Superior temporal gyrus (tissue), 1 donor: Measurements from ENCODE around the gene GNG7.
"Not testable (repeated sequence)": the region's sequence is repeated elsewhere in the genome, so short reads cannot be mapped to it uniquely, and the experiment has no call there.

Experiments
- DNase-seq: peaks from one replicate; pipeline ENCODE4 v3.0.0-alpha.2; 2016; ENCODE audit errors: extremely low spot score

GNG7 gene

GRCh38 chr19:2511570-2511969 is 190.9 kb downstream of the GNG7 start:
- DNase-seq = no peak

- no peak for DNase-seq
Measured at GRCh38 chr19:2509096-2509495, 193.4 kb downstream of the GNG7 start.

GRCh38 chr19:2507109-2507508 is 195.4 kb downstream of the GNG7 start:
- peak; percentile 11 for DNase-seq

- not testable (repeated sequence) for DNase-seq
Measured at GRCh38 chr19:2506656-2507055, 195.8 kb downstream of the GNG7 start.

GRCh38 chr19:2503521-2504109 is 198.9 kb downstream of the GNG7 start:
- no peak for DNase-seq

- no peak for DNase-seq
Measured at GRCh38 chr19:2500841-2501261, 201.6 kb downstream of the GNG7 start.

GRCh38 chr19:2500156-2500555 is 202.3 kb downstream of the GNG7 start:
- no peak for DNase-seq

GRCh38 chr19:2497186-2497585 is 205.3 kb downstream of the GNG7 start:
- no peak for DNase-seq

GRCh38 chr19:2495651-2496316 is 206.7 kb downstream of the GNG7 start:
- DNase-seq = peak; percentile 19

- no peak for DNase-seq
Measured at GRCh38 chr19:2495130-2495641, 207.3 kb downstream of the GNG7 start.

GRCh38 chr19:2494447-2495129 is 207.9 kb downstream of the GNG7 start:
- peak; percentile 58 for DNase-seq

GRCh38 chr19:2494084-2494446 is 208.4 kb downstream of the GNG7 start:
- DNase-seq = peak; percentile 14

- DNase-seq = not testable (repeated sequence)
Measured at GRCh38 chr19:2493448-2493847, 209.0 kb downstream of the GNG7 start.

GRCh38 chr19:2492870-2493269 is 209.6 kb downstream of the GNG7 start:
- DNase-seq = no peak

- DNase-seq = no peak
Measured at GRCh38 chr19:2491130-2491801, 211.2 kb downstream of the GNG7 start.

- DNase-seq = no peak
Measured at GRCh38 chr19:2490659-2491058, 211.8 kb downstream of the GNG7 start.

GRCh38 chr19:2488942-2489731 is 213.4 kb downstream of the GNG7 start:
- DNase-seq = peak; percentile 17

- DNase-seq = no peak
Measured at GRCh38 chr19:2488405-2488941, 214.0 kb downstream of the GNG7 start.

- DNase-seq = no peak
Measured at GRCh38 chr19:2487842-2488241, 214.7 kb downstream of the GNG7 start.

GRCh38 chr19:2487090-2487489 is 215.4 kb downstream of the GNG7 start:
- DNase-seq = no peak

GRCh38 chr19:2485428-2485827 is 217.1 kb downstream of the GNG7 start:
- no peak for DNase-seq
